Neural progenitor cell (in vitro differentiated cells): Measurements from ENCODE around the gene RPS27L.
"Not testable (repeated sequence)": the region's sequence is repeated elsewhere in the genome, so short reads cannot be mapped to it uniquely, and the experiment has no call there.

Experiments
- CTCF ChIP-seq: fragments of 200-600 bp; sonication (generic); IDR thresholded peaks from 2 replicates; pipeline ENCODE4 v1.5.1; 2017; ENCODE audit warnings: antibody characterized with exemption, mild to moderate bottlenecking
- EZH2 ChIP-seq: fragments of 200-600 bp; sonication (generic); IDR thresholded peaks from 2 replicates; pipeline ENCODE4 v1.6.1; 2017; ENCODE audit warnings: antibody characterized with exemption, mild to moderate bottlenecking, moderate library complexity
- EZH2phosphoT487 ChIP-seq: fragments of 200-600 bp; sonication (generic); IDR thresholded peaks from 2 replicates; pipeline ENCODE4 v1.6.1; 2017; ENCODE audit warnings: antibody characterized with exemption

GRCh38 chr15:63099581-63099980 is 57.7 kb downstream of the RPS27L start:
- TF ChIP-seq CTCF, EZH2phosphoT487, EZH2: not testable (repeated sequence)
